Mesenteric fat pad (tissue), 1 donor: ENCODE results near the gene PIBF1. TPM values are rescaled to one million over a fixed set of nuclear protein-coding genes. Genes with fewer than 3 reads are reported as not detected.
"Not testable (repeated sequence)": the region's sequence is repeated elsewhere in the genome, so short reads cannot be mapped to it uniquely, and the experiment has no call there.

Source experiments
- DNase-seq: peaks from one replicate; pipeline ENCODE4 v3.0.0-alpha.2; 2020; ENCODE audit warnings: low spot score
- total RNA-seq: library from RNA; stranded (reverse); fragmentation: NEBNext Ultra II Directional; extraction: Animal tissue kit (Norgen Biotek cat#: 25700); gene quantifications from one replicate; pipeline ENCODE4 v1.2.1, GENCODE V29; 2021
- donor health status: DM: yes; HTN: yes; CAD: no.

PIBF1 gene
- total RNA-seq, 1 donor from 2014 or later: 17.1 TPM

DNA sequence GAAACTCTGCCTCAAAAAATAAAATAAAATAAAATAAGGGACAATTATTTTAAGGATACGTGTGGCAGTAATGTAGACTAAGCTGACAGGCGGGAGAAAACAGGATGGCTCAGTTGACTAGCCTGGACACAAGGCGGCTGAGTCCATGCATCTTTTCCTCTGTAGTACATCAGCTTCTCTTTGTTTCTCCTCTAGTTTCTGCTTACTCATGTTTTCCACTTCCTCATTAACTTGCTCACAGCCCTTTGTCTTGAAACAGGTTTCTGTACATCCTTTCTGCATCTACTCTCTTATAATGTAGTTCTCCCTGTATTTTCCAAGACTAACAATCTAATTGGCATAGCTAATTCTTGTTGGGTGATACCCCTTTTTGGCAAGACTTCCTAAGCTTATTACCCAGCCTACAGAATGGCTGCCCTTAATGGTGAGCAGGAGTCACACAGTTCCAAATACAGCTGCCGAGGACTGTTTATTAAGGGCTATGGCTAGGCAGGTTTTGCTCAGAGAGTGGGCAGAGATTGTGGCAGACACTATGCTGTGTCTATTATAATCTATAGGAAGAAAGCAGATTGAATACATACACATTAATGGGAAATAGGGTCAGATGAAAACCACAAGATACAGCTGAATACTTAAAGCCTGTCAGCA, 218.2 kb downstream of the PIBF1 start:
- DNase-seq: no peak

DNA sequence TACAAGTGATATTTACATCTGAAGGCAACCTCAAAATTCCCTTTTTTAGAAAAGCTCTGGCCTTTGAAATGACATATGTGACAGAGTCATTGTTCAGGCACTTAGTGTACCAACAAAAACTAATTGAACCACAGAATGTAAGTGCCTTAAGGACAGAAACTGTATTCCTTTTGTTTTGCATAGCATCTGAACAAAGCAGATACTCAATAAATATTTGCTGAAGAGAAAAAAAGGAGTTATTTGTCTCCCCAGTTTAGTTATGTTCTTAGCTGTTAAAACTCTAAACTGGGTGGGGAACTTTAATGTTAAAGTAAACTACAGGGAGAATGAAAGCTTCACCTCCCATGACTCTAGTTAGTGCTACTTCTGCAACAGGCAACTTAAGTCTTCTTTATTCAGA, 220.0 kb downstream of the PIBF1 start:
- DNase-seq: no peak

DNA sequence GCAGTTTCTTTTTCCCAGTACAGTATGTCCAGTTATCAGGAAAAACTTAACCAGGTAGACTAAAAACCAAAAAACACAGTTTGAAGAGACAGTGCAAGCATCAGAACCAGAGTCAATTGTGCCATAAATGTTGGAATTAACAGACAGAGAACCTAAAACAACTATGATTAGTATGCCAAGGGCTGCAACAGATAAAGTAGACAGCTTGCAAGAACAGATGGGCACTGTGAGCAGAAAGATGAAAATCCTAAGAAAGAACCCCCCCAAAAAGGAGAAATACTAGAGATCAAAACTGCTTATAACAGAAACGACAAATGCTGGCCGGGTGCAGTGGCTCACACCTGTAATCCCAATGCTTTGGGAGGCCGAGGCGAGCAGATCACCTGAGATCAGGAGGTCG, 229.8 kb downstream of the PIBF1 start:
- no peak for DNase-seq

DNA sequence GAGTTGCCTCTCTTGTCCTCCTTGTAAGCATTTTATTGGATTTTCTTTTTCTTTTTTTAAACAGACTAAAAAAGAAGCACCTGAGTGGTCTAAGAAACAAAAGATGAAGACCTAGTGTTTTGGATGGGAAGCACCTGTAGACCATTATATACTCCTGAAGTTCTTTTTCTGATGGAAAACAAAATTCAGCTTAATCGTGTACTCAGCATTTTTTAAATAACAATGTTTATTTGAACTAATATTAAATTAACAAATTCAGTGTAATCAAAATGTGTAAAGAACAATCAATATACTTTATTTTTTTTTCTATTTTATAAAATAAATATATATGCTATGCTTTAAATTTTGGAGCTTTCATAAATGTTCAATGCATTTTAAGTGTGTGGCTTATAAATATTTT, 233.9 kb downstream of the PIBF1 start:
- no peak for DNase-seq

DNA sequence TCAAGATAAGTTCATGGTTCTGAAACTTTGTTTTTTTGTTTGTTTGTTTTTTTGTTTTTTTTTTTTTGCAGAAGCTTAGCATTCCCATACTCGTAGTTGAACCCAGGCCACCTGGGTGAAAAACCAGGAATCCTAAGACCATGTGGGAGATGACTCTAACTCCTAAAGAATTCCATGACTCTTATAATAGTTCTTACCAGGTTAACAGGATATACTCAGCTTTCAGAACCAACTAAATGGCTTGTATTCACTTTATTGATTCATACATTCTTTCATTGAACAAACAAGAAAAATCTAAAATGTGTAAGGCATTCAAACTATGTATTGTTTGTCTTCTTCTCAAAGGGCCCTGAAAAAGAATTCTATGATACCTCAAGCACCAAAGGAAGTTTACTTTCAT, 236.4 kb downstream of the PIBF1 start:
- no peak for DNase-seq

DNA sequence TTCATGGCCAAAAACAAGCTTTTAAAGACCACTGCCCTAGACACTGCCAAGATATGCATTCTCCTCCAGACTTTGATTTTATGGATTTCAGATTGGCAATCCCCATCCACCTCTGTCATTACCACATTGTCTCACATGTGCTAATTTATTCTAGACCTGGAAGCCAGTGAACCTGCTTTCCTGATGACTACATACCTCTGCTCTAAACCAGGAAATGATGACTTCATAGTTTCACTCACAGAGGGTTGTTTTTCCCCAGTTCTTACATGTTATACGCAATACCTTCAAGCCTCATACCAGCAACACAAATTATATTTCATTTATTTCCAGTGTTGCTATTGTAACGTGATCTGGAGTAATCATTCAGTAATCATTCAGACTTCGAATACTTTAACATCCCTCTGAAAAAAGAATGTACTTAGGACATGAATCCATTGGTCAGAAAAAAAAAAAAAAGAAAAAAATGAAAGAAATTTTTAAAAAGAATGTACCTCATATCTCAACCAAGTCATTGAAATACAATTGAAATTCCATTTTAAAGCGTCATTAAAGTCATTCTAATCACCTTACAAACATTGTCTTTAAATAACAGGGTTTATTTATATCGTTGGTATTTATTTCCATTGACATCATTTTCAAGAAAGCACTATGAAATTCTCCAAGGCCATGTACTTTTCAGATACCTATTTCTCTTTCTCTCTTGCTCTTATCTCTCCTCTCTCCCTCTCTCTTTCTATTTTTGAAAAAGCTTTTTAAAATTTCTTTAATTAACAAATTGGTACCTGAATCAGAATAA, 243.5 kb downstream of the PIBF1 start:
- DNase-seq: no peak

- DNase-seq: no peak
Measured at GRCh38 chr13:73034901-73035300, 253.0 kb downstream of the PIBF1 start.

GRCh38 chr13:73035660-73036059, 253.7 kb downstream of the PIBF1 start:
- DNase-seq: no peak

DNA sequence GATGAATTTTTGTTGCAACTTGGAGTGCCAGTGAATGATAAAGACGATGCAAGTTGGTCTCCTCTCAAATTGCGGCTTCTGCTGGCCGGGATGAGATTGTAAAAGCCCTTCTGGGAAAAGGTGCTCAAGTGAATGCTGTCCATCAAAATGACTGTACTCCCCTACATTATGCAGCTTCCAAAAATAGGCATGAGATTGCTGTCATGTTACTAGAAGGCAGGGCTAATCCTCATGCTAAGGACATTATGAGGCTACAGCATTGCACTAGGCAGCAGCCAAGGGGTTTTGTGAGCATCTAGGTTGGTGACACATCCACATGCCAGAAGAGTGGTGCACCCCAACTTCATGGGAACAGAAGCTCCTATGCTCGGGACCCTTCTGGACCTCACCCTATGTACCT, 254.6 kb downstream of the PIBF1 start:
- DNase-seq: no peak

- DNase-seq: no peak
Measured at GRCh38 chr13:73038064-73038463, 256.1 kb downstream of the PIBF1 start.

- DNase-seq: no peak
Measured at GRCh38 chr13:73039201-73040108, 257.5 kb downstream of the PIBF1 start.

DNA sequence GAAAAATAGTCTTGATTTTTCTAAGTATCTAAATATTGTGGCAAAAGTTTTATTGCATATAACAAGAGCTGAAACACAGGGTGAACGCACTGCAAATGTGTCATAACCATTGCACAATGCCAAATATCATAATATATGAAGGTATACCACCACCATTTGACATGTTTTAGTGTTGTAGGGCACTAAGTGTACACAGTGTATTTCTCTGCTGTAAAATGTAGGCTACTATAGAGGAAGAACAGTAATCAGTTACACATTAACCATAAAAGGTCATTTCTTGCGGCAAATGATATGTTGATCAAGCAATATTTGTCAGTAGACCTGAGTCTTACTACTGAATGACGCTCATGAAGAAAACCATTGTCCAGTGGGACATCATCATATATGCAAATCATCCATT, 258.6 kb downstream of the PIBF1 start:
- no peak for DNase-seq

DNA sequence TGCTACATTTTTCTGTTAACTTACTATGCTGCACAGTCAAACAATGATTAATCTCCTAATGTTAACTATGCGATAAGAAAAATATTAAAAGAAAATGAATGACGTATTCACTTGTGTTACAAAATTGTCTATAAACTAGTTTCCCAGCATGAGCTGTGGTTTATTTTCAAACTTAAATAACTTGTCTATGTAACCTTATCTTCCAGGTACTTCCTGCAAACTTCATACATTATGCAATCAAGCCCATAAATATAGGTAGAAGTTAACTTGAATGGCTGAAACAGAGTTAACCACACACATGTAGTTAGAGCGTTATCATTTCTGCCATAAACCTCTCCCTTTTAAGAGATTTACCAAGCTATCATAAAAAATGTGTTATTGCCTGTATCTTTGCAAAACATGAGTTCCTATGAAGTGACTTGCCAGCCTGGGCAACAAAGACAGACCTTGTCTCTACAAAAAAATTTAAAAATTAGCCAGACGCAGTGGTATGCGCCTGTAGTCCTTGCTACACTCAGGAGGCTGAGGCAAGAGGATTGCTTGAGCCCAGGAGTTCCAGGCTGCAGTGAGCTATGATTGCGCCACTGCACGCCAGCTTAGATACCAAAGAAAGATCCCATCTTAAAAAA, 259.1 kb downstream of the PIBF1 start:
- DNase-seq: no peak

- DNase-seq: no peak
Measured at GRCh38 chr13:73045031-73045430, 263.1 kb downstream of the PIBF1 start.

DNA sequence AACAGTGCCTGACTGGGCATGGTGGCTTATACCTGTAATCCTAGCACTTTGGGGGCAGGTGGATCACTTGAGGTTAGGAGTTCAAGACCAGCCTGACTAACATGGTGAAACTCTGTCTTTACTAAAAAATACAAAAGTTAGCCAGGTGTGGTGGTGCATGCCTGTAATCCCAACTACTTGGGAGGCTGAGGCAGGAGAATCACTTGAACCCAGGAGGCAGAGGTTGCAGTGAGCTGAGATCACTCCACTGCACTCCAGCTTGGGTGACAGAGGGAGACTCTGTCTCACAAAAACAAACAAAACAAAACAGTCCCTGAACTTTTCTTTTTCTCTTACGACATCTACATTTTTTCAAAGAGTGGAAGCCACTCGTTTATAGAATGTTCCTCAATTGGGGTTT, 266.7 kb downstream of the PIBF1 start:
- DNase-seq: not testable (repeated sequence)

DNA sequence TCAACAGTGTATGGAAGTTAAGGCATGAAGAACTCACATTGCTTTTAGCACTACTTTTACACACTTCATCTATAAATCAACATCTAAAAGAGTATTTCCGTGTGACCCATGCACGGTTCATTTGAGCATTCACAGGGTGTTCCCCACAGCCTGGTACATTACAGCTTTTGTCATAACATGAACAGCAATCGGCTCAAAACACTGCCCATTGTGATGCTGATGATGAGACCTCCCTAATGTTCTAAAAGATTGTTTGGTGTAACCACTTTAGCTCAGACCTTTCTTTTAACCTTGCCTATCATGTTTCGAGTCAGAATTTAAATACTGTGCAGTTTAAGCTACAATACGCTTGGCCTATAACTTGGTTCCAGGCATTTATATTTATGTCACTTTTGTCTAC, 272.8 kb downstream of the PIBF1 start:
- DNase-seq: no peak

GRCh38 chr13:73055813-73056564, 274.1 kb downstream of the PIBF1 start:
- no peak for DNase-seq

GRCh38 chr13:73056565-73056962, 274.6 kb downstream of the PIBF1 start:
- DNase-seq: no peak

DNA sequence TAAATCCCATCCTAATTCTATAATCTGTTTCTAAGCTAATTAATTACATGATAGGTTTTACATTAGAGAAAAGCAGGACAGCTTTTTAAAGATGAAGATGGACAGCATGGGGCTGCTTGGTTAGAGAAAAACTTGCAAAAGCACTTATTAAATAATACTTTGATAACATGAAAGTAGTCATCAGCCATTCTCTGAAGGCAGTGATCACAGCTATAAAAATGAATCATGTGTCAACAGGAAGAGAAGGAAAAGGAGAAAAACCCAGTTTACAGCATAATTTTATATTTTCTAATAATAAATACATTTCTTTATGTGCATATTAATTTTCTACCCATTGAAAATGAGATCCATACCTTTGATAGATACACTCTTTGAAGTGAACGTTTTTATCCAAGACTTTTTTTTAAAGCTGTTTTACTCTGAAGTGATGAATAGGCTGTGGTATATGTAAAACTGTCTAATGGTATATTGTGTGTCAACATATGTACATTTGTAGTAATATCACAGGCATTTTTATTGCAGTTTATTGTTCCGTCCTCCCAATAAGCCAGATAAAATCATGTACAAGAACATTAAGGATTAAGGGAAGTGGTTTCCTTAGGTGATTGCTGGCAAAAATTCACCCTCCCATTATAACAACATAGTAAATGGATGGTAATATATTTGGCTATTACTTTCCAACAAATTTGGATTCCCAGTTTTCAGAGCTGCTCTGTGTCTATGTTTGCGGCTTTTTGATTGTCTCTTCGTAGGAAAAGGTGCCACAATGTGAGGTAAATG, 275.5 kb downstream of the PIBF1 start:
- DNase-seq: no peak

GRCh38 chr13:73058064-73058313, 276.1 kb downstream of the PIBF1 start:
- DNase-seq: no peak
